ENCODE data around the gene MAN2A2.
A peak's percentile ranks its signal among the peaks of the same experiment; 100 is the strongest.
"Not testable (repeated sequence)": the region's sequence is repeated elsewhere in the genome, so short reads cannot be mapped to it uniquely, and the experiment has no call there.

The MAN2A2 gene

GRCh38 chr15:90893175-90894090, 9.7 kb upstream of the MAN2A2 start:
- H3K27me3 ChIP-seq (ENCODE audit: control insufficient read depth in 1 of 2, insufficient read depth in 2 of 2, low read length in 2 of 2): no peaks in the 10 kb centered on the region
- H3K9ac ChIP-seq (ENCODE audit: low read length in 2 of 2): no peak overlapping the region
- no peak overlapping the region for H3K4me3 ChIP-seq (ENCODE audit: low read length in 2 of 2)
- H3K36me3 ChIP-seq (ENCODE audit: control insufficient read depth in 2 of 2, insufficient read depth in 2 of 2, low read length in 2 of 2): peaks cover 19 to 54% of the 10 kb centered on the region in 2 donors
- no peaks in the 10 kb centered on the region for H3K4me1 ChIP-seq (ENCODE audit: control insufficient read depth, insufficient read depth, low read length)
- no peak overlapping the region for H3K27ac ChIP-seq (ENCODE audit: low read length)
- no peaks in the 10 kb centered on the region for H3K9me3 ChIP-seq (ENCODE audit: control insufficient read depth in 2 of 2, low read length in 2 of 2)

DNA sequence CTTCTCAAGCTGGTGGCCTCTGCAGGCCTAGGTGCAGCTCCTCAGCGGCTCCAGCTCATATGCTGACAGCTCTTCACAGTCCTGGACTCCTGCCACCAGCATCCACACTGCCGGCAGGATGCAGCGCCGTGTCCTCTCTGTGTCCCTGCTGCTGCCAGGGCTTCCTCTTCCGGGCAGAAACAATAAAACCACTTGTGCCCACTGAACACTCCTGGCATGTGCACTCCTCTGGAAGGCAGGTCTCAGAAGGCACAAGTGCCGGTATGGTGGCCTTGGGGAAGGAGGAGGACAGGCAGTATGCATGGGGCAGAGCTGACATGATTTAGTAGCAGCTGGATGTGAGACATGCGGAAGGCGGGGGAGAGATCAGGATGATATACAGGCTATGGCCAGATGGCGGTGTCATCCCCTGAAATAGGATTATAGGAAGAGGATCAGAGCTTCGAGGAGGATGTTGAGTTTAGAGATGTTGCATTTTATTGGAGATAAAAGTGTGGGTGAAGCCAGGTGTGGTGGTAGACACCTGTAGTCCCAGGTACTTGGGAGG, 7.5 kb upstream of the MAN2A2 start:
- no peak overlapping the region for H3K27ac ChIP-seq (ENCODE audit: low read length)
- peaks cover 19 to 43% of the 10 kb centered on the region in 2 donors for H3K36me3 ChIP-seq (ENCODE audit: control insufficient read depth in 2 of 2, insufficient read depth in 2 of 2, low read length in 2 of 2)
- H3K9ac ChIP-seq (ENCODE audit: low read length in 2 of 2): no peak overlapping the region

DNA sequence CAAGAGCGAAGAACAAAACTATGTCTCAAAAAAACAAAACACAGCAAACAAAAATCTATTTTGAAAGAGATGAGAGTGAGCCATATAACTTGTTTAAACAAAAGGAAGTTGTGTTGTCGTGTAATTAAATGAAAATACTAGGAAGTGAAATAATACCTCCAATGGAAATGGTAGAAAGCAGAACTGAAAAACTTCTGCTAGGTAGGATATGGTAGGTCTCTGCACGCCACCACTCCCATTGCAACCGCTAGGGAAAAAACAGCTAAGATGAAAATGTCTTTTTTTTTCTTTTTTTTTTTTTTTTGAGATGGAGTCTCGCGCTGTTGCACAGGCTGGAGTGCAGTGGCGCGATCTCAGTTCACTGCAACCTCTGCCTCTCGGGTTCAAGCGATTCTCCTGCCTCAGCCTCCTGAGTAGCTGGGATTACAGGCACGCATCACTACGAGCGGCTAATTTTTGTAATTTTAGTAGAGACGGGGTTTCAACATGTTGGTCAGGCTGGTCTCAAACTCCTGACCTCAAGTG, 5.9 kb upstream of the MAN2A2 start:
- H3K27me3 ChIP-seq (ENCODE audit: control insufficient read depth in 1 of 2, insufficient read depth in 2 of 2, low read length in 2 of 2); H3K9me3 ChIP-seq (ENCODE audit: control insufficient read depth in 2 of 2, low read length in 2 of 2); H3K9ac ChIP-seq (ENCODE audit: low read length in 2 of 2); H3K4me3 ChIP-seq (ENCODE audit: low read length in 2 of 2); H3K4me1 ChIP-seq (ENCODE audit: control insufficient read depth, insufficient read depth, low read length); H3K27ac ChIP-seq (ENCODE audit: low read length): not testable (repeated sequence)
- H3K36me3 ChIP-seq (ENCODE audit: control insufficient read depth in 2 of 2, insufficient read depth in 2 of 2, low read length in 2 of 2): peaks cover 14 to 29% of the 10 kb centered on the region in 2 donors

More for the DNA sequence above, 7.5 kb upstream of the MAN2A2 start:
- Histone ChIP-seq H3K27me3 (ENCODE audit: control insufficient read depth in 1 of 2, insufficient read depth in 2 of 2, low read length in 2 of 2) (no peaks in the 10 kb centered on the region), H3K4me3 (ENCODE audit: low read length in 2 of 2) (no peak overlapping the region), H3K9me3 (ENCODE audit: control insufficient read depth in 2 of 2, low read length in 2 of 2) (no peaks in the 10 kb centered on the region), H3K4me1 (ENCODE audit: control insufficient read depth, insufficient read depth, low read length) (no peaks in the 10 kb centered on the region)

DNA sequence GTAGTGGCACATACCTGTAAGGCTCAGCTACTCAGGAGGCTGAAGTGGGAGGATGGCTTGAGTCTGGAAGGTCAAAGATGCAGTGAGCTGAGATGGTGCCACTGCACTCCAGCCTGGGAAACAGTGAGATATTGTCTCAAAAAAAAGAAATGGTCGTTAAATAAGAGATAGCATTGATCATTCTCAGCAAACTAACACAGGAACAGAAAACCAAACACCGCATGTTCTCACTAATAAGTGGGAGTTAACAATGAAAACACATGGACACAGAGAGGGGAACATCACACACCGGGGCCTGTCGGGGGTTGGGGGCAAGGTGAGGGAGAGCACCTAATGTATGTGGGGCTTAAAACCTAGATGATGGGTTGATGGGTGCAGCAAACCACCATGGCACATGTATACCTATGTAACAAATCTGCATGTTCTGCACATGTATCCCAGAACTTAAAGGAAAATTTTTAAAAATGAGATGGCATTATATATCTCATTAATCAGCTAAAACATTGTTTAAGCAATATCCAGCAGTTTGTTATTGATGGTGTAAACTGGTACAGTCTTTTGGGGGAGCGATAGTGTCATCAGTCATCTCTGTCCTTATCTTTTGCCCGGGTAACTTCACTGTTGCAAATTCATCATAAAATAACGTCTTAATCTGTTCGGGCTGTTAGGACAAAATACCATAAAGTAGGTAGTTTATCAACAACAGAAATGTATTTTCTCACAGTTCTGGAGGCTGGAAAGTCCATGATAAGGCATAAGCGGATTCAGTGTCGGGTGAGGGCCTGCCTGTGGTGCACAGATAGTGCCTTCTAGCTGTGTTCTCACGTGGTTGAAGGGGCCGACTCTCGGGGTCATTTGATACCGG, 1.7 kb upstream of the MAN2A2 start:
- Histone ChIP-seq H3K9me3 (ENCODE audit: control insufficient read depth in 2 of 2, low read length in 2 of 2) (no peaks in the 10 kb centered on the region), H3K36me3 (ENCODE audit: control insufficient read depth in 2 of 2, insufficient read depth in 2 of 2, low read length in 2 of 2) (peaks cover 13 to 16% of the 10 kb centered on the region in 2 donors), H3K4me3 (ENCODE audit: low read length in 2 of 2) (peak overlapping the region; percentile 84 to 94), H3K27me3 (ENCODE audit: control insufficient read depth in 1 of 2, insufficient read depth in 2 of 2, low read length in 2 of 2) (no peaks in the 10 kb centered on the region), H3K9ac (ENCODE audit: low read length in 2 of 2) (peak overlapping the region; percentile 89 to 91), H3K4me1 (ENCODE audit: control insufficient read depth, insufficient read depth, low read length) (peaks cover 20% of the 10 kb centered on the region), H3K27ac (ENCODE audit: low read length) (peak overlapping the region; percentile 92)

DNA sequence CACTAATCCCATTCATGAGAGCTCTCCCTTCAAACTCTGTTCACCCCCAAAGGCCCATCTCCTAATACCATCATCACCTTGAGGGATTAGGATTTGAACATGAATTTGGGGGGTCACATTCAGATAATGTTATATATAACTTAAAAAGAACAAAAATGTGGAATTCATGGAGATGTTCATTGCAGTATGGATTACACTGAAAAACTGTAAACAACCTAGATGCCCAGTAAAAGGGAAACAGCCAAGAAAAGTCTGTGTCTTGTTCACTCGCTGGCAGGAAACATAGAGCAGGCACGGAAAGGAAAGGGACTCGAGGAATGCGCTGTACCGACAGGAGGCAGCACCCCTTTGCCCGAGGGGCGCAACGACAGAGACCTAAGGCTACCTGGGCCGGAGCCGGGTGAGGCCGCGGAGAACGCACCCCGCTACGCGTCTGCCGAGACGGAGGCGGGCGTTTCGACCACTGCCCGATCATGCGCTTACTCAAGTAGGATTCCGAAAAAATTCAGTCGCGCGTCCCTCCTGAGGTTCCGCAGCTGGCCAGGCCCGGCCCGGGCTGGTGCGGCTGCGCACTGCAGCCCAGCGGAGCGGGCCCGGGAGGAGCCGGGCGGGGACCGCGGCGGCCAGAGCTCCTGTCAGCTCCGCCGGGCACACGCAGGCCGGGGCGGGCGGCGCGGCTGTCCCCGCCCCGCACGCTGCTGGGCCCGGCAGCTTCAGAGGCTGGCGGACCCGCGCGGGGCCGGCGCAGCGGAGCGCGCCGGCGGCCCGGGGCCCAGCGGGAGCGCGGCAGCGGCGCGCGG, 862 bp upstream of the MAN2A2 start:
- Histone ChIP-seq H3K27ac (ENCODE audit: low read length) (peak overlapping the region; percentile 92), H3K27me3 (ENCODE audit: control insufficient read depth in 1 of 2, insufficient read depth in 2 of 2, low read length in 2 of 2) (no peaks in the 10 kb centered on the region), H3K36me3 (ENCODE audit: control insufficient read depth in 2 of 2, insufficient read depth in 2 of 2, low read length in 2 of 2) (peaks cover 21 to 24% of the 10 kb centered on the region in 2 donors), H3K9me3 (ENCODE audit: control insufficient read depth in 2 of 2, low read length in 2 of 2) (no peaks in the 10 kb centered on the region), H3K4me1 (ENCODE audit: control insufficient read depth, insufficient read depth, low read length) (peaks cover 20% of the 10 kb centered on the region), H3K4me3 (ENCODE audit: low read length in 2 of 2) (peak overlapping the region; percentile 84 to 94), H3K9ac (ENCODE audit: low read length in 2 of 2) (peak overlapping the region; percentile 89 to 91)

DNA sequence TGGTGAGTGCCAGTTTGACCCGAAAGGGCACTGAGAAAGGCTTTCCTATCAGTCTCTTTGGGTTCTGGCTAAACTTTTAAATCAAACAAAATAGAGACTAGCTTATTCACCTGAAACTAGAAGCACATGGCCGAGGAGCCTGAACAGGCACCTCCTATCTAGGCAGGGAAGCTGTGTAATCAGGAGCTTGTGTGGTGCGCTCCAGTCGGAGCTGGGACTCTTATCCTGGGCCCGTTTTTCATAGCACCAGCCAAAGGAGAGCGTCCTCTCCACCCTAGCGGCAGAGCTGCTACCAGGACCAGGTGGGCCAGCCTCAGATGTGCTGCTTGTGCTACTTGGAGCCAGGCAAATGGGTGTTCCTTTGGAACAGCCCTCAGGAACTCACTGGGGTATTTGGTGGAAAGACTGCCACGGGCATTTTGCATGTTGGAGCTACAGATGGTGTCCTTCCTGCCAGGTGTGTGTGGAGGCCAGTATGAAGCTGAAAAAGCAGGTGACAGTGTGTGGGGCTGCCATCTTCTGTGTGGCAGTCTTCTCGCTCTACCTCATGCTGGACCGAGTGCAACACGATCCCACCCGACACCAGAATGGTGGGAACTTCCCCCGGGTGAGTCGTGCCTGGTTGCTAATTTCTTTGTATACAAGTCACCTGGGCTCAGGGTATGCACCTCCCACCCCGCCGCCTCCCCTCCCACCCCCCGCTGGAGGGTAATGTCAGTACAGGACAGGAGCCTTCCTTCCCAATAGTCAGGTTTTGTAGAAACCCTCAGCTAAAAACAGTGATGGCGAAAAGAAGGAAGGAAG, 833 bp downstream of the MAN2A2 start:
- Histone ChIP-seq H3K4me1 (ENCODE audit: control insufficient read depth, insufficient read depth, low read length) (peaks cover 20% of the 10 kb centered on the region), H3K4me3 (ENCODE audit: low read length in 2 of 2) (peak overlapping the region; percentile 75 to 84), H3K36me3 (ENCODE audit: control insufficient read depth in 2 of 2, insufficient read depth in 2 of 2, low read length in 2 of 2) (peaks cover 30 to 31% of the 10 kb centered on the region in 2 donors), H3K9me3 (ENCODE audit: control insufficient read depth in 2 of 2, low read length in 2 of 2) (no peaks in the 10 kb centered on the region), H3K9ac (ENCODE audit: low read length in 2 of 2) (peak overlapping the region; percentile 87 to 89), H3K27me3 (ENCODE audit: control insufficient read depth in 1 of 2, insufficient read depth in 2 of 2, low read length in 2 of 2) (no peaks in the 10 kb centered on the region), H3K27ac (ENCODE audit: low read length) (peak overlapping the region; percentile 88)

- H3K4me1 ChIP-seq (ENCODE audit: control insufficient read depth, insufficient read depth, low read length): peaks cover 20% of the 10 kb centered on the region
- H3K9me3 ChIP-seq (ENCODE audit: control insufficient read depth in 2 of 2, low read length in 2 of 2): no peaks in the 10 kb centered on the region
- no peak overlapping the region for H3K4me3 ChIP-seq (ENCODE audit: low read length in 2 of 2)
- H3K27me3 ChIP-seq (ENCODE audit: control insufficient read depth in 1 of 2, insufficient read depth in 2 of 2, low read length in 2 of 2): no peaks in the 10 kb centered on the region
- H3K27ac ChIP-seq (ENCODE audit: low read length): no peak overlapping the region
- H3K9ac ChIP-seq (ENCODE audit: low read length in 2 of 2): no peak overlapping the region
- H3K36me3 ChIP-seq (ENCODE audit: control insufficient read depth in 2 of 2, insufficient read depth in 2 of 2, low read length in 2 of 2): peaks cover 35 to 36% of the 10 kb centered on the region in 2 donors
Observed at GRCh38 chr15:90904746-90905145, 1.6 kb downstream of the MAN2A2 start.

DNA sequence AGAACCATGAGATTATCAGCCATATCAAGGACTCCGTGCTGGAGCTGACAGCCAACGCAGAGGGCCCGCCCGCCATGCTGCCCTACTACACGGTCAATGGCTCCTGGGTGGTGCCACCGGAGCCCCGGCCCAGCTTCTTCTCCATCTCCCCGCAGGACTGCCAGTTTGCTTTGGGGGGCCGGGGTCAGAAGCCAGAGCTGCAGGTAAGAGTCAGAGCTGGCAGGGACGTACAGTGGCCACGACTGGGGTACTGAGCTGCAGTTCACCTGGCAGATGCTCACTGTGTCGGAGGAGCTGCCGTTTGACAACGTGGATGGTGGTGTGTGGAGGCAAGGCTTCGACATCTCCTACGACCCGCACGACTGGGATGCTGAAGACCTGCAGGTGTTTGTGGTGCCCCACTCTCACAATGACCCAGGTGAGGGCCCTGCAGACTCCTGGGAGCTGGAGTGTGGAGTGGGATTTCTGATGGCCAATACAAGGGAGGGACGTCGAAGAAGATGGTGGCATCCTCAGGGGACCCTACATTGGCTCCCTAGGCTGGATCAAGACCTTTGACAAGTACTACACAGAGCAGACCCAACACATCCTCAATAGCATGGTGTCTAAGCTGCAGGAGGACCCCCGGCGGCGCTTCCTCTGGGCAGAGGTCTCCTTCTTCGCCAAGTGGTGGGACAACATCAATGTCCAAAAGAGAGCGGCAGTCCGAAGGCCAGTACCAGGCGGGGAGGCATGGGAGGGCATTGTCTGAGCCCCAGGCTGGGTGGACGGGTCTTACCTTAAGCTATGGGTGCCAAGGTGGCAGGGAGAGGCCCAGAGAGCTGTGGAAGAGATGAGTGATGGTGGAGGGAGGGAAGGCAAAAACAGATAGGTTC, 2.4 kb downstream of the MAN2A2 start:
- Histone ChIP-seq H3K9ac (ENCODE audit: low read length in 2 of 2) (no peak overlapping the region), H3K27ac (ENCODE audit: low read length) (no peak overlapping the region), H3K4me1 (ENCODE audit: control insufficient read depth, insufficient read depth, low read length) (peaks cover 20% of the 10 kb centered on the region)

More for the DNA sequence above, 2.4 kb downstream of the MAN2A2 start:
- H3K36me3 ChIP-seq (ENCODE audit: control insufficient read depth in 2 of 2, insufficient read depth in 2 of 2, low read length in 2 of 2): peaks cover 42 to 43% of the 10 kb centered on the region in 2 donors
- H3K9me3 ChIP-seq (ENCODE audit: control insufficient read depth in 2 of 2, low read length in 2 of 2): no peaks in the 10 kb centered on the region
- no peak overlapping the region for H3K4me3 ChIP-seq (ENCODE audit: low read length in 2 of 2)
- no peaks in the 10 kb centered on the region for H3K27me3 ChIP-seq (ENCODE audit: control insufficient read depth in 1 of 2, insufficient read depth in 2 of 2, low read length in 2 of 2)

All from stomach smooth muscle (tissue), 2 donors.